ENCODE measurements around the gene MAP1LC3B2.
"Not testable (repeated sequence)": the region's sequence is repeated elsewhere in the genome, so short reads cannot be mapped to it uniquely, and the experiment has no call there.

The MAP1LC3B2 gene

GRCh38 chr12:116561181-116561821, 2.1 kb downstream of the MAP1LC3B2 start:
- DNase-seq: no peak

- DNase-seq: no peak
Measured at GRCh38 chr12:116562090-116562489, 2.9 kb downstream of the MAP1LC3B2 start.

GRCh38 chr12:116563262-116563661, 4.1 kb downstream of the MAP1LC3B2 start:
- DNase-seq: no peak

- DNase-seq: no peak
Measured at GRCh38 chr12:116564080-116564479, 4.9 kb downstream of the MAP1LC3B2 start.

- DNase-seq: not testable (repeated sequence)
Measured at GRCh38 chr12:116565221-116565620, 6.0 kb downstream of the MAP1LC3B2 start.

GRCh38 chr12:116565963-116566362, 6.8 kb downstream of the MAP1LC3B2 start:
- no peak for DNase-seq

GRCh38 chr12:116568203-116568602, 9.0 kb downstream of the MAP1LC3B2 start:
- no peak for DNase-seq

GRCh38 chr12:116571089-116571488, 11.9 kb downstream of the MAP1LC3B2 start:
- no peak for DNase-seq

- DNase-seq: no peak
Measured at GRCh38 chr12:116573776-116574175, 14.6 kb downstream of the MAP1LC3B2 start.

GRCh38 chr12:116575754-116576153, 16.6 kb downstream of the MAP1LC3B2 start:
- not testable (repeated sequence) for DNase-seq

GRCh38 chr12:116577154-116577561, 18.0 kb downstream of the MAP1LC3B2 start:
- no peak for DNase-seq

- DNase-seq: no peak
Measured at GRCh38 chr12:116578051-116578450, 18.9 kb downstream of the MAP1LC3B2 start.

GRCh38 chr12:116582610-116583009, 23.4 kb downstream of the MAP1LC3B2 start:
- no peak for DNase-seq

- DNase-seq: no peak
Measured at GRCh38 chr12:116583129-116583694, 24.0 kb downstream of the MAP1LC3B2 start.

- DNase-seq: no peak
Measured at GRCh38 chr12:116587270-116587669, 28.1 kb downstream of the MAP1LC3B2 start.

GRCh38 chr12:116588390-116589028, 29.3 kb downstream of the MAP1LC3B2 start:
- DNase-seq: no peak

- no peak for DNase-seq
Measured at GRCh38 chr12:116589581-116589980, 30.4 kb downstream of the MAP1LC3B2 start.

- DNase-seq: no peak
Measured at GRCh38 chr12:116590561-116590960, 31.4 kb downstream of the MAP1LC3B2 start.

- no peak for DNase-seq
Measured at GRCh38 chr12:116591855-116592637, 32.9 kb downstream of the MAP1LC3B2 start.

- no peak for DNase-seq
Measured at GRCh38 chr12:116592731-116593130, 33.5 kb downstream of the MAP1LC3B2 start.

GRCh38 chr12:116594325-116595038, 35.3 kb downstream of the MAP1LC3B2 start:
- no peak for DNase-seq

GRCh38 chr12:116595186-116595585, 36.0 kb downstream of the MAP1LC3B2 start:
- no peak for DNase-seq

GRCh38 chr12:116595672-116596071, 36.5 kb downstream of the MAP1LC3B2 start:
- no peak for DNase-seq

Data from 8988T (cell line).